Activated CD4-positive, alpha-beta T cell treated with anti-CD3 and anti-CD28 coated beads, Interleukin-2, amount 10 ng/mL, durations not matched to agents 7 days and 5 days (primary cell): ENCODE results near the gene CHRM4. TPM values are rescaled to one million over a fixed set of nuclear protein-coding genes. Genes with fewer than 3 reads are reported as not detected.

Source experiments
- CTCF ChIA-PET: fragments of 350-600 bp; sonication (Branson Sonifier 250); formaldehyde crosslinking; loops from one replicate; lab custom pipeline; 2021; ENCODE audit warnings: antibody characterized with exemption; lab: Charles Lee
- POLR2A ChIA-PET: fragments of 350-600 bp; sonication (Branson Sonifier 250); formaldehyde crosslinking; loops from one replicate; lab custom pipeline; 2021; ENCODE audit warnings: antibody characterized with exemption; lab: Charles Lee
- DNase-seq: peaks from one replicate; pipeline ENCODE4 v3.0.0-alpha.2; 2020
- H3K27ac Mint-ChIP-seq: one replicate; pipeline ENCODE4 v1.8.0; 2021; ENCODE audit warnings: mild to moderate bottlenecking, moderate library complexity, mixed read lengths
- H3K27me3 Mint-ChIP-seq: one replicate; pipeline ENCODE4 v1.8.0; 2021; ENCODE audit warnings: mixed read lengths
- H3K36me3 Mint-ChIP-seq: one replicate; pipeline ENCODE4 v1.8.0; 2021; ENCODE audit warnings: low read depth, mixed read lengths
- H3K4me1 Mint-ChIP-seq: one replicate; pipeline ENCODE4 v1.8.0; 2021; ENCODE audit warnings: mixed read lengths
- H3K4me3 Mint-ChIP-seq: one replicate; pipeline ENCODE4 v1.8.0; 2021; ENCODE audit warnings: mild to moderate bottlenecking, moderate library complexity, mixed read lengths
- H3K9me3 Mint-ChIP-seq: one replicate; pipeline ENCODE4 v1.8.0; 2021; ENCODE audit warnings: mixed read lengths
- total RNA-seq, 2 experiments: library from RNA; stranded (reverse); gene quantifications; one replicate each; pipeline ENCODE4 v1.2.3, GENCODE V29; 2021

CHRM4 gene
- total RNA-seq, 2 experiments from 2014 or later, result 0.12 to 0.31 TPM

DNA sequence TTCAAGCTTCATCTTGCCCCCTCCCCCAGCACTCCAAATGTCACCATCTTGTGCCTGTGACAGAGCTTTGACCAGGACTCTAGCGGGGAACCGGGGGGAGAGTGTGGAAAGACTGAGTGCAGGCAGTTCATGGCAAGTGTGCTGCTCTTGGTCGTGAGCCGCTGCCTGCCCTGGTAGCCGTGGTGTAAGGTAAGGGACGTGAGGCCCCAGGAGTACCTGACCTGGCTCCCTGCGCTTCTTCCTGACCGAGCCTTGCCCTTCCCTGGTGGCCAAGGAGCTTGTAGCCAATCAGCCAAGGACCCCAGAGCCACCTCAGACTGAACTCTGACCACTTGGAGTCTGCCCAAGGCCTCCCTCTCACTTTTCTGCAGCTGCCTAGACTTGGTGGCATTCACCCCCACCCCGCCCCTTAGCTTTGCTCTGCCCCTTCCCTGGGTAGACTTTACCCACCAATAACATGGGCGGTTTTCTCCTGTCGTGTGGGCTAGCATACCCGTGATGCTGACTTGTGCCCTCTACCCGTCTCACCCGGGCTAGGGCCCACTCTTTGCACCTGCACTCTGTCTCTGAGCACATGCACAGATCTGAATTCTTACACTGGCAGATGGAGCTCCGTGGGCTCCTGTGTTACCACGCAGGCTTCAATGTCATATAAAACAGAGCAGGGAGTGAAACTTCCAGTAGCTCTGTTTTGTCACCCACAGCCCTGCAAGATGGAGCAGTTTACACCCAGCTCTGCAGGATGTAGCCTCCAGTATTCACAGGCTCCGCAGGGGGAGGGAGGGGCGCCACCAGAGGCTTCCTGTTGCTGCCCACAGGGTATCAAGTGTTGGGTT, 42.8 kb downstream of the CHRM4 start:
- Mint-ChIP-seq H3K36me3 (peaks cover 45% of the 10 kb centered on the region), H3K27ac (peak overlapping the region; percentile 91), H3K4me1 (peaks cover 80% of the 10 kb centered on the region), H3K27me3 (no peaks in the 10 kb centered on the region), H3K4me3 (peak overlapping the region; percentile 85), H3K9me3 (no peaks in the 10 kb centered on the region)
- CTCF ChIA-PET, result interaction anchor here (0.6 to 16.1 kb wide), 6 partner anchors 8 to 221 kb away, joined by 3 to 280 read pairs (median 6); no protein-coding TSS in a partner anchor
- POLR2A ChIA-PET, result interaction anchor here (0.5 kb wide), 2 partner anchors 17 to 1058 kb away, joined by 3 read pairs; no protein-coding TSS in a partner anchor
- DNase-seq, result peak; percentile 77

DNA sequence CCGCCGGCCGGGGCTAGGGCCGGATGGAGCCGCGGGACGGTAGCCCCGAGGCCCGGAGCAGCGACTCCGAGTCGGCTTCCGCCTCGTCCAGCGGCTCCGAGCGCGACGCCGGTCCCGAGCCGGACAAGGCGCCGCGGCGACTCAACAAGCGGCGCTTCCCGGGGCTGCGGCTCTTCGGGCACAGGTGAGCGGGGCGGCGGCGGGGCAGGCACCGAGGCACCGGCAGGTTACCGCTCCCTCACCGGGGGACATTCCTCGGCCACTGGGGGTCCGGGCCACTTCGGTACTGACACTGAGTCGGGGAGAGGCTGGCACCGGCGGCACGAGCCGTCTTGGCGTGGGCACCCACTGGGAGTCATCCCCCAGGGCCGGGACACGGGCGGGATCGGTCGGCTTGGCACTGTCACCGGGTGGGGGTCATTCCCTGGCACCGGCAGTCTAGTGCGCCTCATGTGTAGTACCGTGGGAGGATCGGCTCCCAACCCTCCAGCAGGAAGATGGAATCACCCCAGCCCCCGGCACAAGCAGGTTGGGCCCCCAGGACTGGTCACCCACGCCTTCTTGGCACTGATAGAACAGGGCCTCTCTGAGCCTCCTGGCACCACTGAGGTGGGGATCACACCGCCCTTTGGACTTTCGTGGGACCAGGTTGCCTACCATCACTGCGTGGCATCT, 43.8 kb downstream of the CHRM4 start:
- Mint-ChIP-seq H3K27ac (peak overlapping the region; percentile 91), H3K4me3 (peak overlapping the region; percentile 85), H3K27me3 (peaks cover 2% of the 10 kb centered on the region), H3K9me3 (no peaks in the 10 kb centered on the region), H3K36me3 (peaks cover 40% of the 10 kb centered on the region), H3K4me1 (peaks cover 78% of the 10 kb centered on the region)
- ChIA-PET POLR2A (no interaction called here), CTCF (interaction anchor here (0.6 to 16.1 kb wide), 19 partner anchors 7 to 205 kb away, joined by 3 to 280 read pairs (median 4); no protein-coding TSS in a partner anchor)
- no peak for DNase-seq

DNA sequence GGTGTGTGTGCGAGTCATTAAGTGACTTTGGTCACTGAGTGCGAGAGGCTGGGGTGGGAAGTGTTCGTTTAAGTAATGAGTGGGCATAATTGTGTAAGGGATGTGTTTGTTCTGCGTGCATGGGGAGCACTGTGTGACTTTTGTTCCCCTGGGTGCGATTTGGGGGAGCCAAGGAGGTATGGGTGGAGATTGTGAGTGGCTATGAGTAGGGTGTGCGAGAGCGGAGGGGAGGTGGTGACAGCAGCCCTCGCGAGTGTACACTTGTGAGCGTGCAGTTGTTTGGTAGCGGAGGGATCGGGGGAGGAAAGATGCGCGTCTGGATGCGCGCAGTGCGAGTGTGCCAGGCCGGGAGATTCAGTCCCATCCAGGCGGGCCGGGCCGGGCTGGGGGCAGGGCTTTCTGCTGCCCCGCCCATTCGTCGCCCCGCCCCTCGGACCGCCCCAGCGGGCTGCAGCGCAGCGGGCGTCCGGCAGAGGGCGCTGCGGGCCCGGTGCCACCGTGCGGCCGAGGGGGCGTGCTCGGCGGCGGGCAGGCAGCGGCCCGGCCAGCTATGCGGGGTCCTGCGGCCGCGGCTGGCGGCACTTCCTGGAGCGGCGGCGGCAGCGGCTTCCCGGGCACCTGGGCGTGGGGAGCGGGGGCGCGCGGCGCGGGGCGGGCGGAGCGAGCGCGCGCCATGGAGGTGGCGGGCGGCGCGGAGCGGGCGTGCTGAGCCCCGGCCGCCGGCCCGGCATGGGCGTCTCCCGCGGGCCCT, 44.5 kb downstream of the CHRM4 start, which contains the start of gene DGKZ:
DGKZ (plus strand) TSS at position 578 of the 751 bp plus-strand sequence. CDS start 197 bp downstream, outside the sequence.
- no peaks in the 10 kb centered on the region for H3K9me3 Mint-ChIP-seq
- DNase-seq, result peak; percentile 84
- H3K36me3 Mint-ChIP-seq, result peaks cover 38% of the 10 kb centered on the region
- ChIA-PET POLR2A (no interaction called here), CTCF (interaction anchor here (0.6 to 16.1 kb wide), 18 partner anchors 8 to 204 kb away, joined by 3 to 280 read pairs (median 4); no protein-coding TSS in a partner anchor)
- peaks cover 80% of the 10 kb centered on the region for H3K4me1 Mint-ChIP-seq
- peaks cover 2% of the 10 kb centered on the region for H3K27me3 Mint-ChIP-seq
- H3K4me3 Mint-ChIP-seq, result peak within 1 kb of the TSS; percentile 85
- H3K27ac Mint-ChIP-seq, result peak within 1 kb of the TSS; percentile 91

DNA sequence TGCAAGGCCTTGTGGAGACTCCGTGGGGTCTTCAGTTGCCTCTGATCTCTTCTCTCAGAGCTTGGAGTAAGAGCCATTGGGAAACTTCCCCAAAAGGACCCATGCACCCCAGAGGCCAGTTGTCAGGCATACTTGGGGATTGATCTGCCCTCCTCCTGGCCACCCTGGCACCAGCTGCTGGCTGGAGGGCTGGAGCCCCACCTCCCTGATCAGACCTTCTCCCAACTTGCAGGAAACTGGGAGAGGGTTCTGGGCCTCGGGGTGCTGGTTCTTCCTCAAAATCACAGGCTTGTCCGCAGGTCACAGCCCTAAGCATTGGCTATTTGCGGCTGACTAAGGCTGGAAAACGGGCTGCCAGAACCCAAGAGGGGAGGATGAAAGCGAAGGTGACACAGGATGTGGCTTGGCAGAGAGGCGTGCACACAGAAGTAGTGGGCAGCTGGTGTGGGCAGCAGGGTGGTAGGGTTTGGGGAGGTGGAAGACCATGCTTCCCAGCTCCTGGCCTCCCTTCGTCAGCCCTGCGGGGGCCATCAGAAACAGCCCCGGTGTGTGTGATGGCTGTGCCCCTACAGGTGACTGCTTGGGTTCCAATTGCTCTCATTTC, 45.6 kb downstream of the CHRM4 start:
- DNase-seq, result peak; percentile 54
- peaks cover 2% of the 10 kb centered on the region for H3K27me3 Mint-ChIP-seq
- no peaks in the 10 kb centered on the region for H3K9me3 Mint-ChIP-seq
- ChIA-PET POLR2A (no interaction called here), CTCF (interaction anchor here (1.0 to 16.1 kb wide), 8 partner anchors 9 to 108 kb away, joined by 3 to 280 read pairs (median 4); no protein-coding TSS in a partner anchor)
- peaks cover 80% of the 10 kb centered on the region for H3K4me1 Mint-ChIP-seq
- H3K27ac Mint-ChIP-seq, result peak overlapping the region; percentile 76
- peak overlapping the region; percentile 75 for H3K4me3 Mint-ChIP-seq
- peaks cover 29% of the 10 kb centered on the region for H3K36me3 Mint-ChIP-seq

DNA sequence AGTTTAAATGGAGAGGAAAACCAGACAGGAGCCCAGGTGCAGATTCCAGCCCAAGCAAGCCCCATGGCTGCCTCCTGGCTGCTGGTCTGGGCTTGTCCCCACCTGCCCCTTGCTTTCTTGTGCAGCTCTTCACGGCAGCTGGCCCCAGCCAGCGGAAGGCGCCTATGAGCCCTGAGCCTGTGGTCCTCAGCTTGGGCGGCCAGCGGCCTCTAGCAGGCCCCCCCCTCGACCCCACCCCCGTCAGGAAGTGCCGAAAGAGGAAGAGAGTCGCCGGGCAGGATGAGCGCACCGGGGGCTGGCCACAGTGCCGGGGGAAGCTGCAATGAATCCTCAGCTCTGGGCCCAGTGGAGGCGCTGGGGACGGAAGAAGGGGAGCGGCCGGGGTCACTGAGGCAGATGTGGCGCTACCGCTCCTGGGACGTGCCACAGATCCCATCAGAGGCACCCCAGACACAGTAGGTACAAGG, 46.4 kb downstream of the CHRM4 start:
- Mint-ChIP-seq H3K27ac (peak overlapping the region; percentile 76), H3K36me3 (peaks cover 23% of the 10 kb centered on the region), H3K4me1 (peaks cover 73% of the 10 kb centered on the region), H3K9me3 (no peaks in the 10 kb centered on the region), H3K4me3 (peak overlapping the region; percentile 75), H3K27me3 (peaks cover 2% of the 10 kb centered on the region)
- DNase-seq, result no peak
- ChIA-PET CTCF (interaction anchor here (1.0 to 16.1 kb wide), 7 partner anchors 10 to 108 kb away, joined by 3 to 280 read pairs (median 4); no protein-coding TSS in a partner anchor), POLR2A (no interaction called here)

DNA sequence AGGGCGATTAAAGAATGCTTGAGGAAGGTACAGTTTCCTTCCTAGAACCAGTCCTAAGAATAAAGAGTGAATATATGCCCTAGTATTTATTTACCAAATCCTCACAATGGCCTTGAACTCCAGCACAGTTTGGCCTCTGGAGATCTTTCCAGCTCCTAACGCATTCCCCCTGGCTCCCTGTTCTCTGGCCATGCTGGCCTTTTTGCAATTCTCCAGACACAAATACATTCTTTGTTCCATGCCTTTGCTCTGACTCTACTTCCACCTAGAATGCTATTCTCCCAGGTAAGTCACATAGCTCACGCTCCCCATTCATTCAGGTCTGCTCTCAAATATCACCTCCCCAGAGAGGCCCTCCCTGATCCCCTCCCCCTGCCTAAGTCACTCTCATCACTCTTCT, 48.1 kb downstream of the CHRM4 start:
- Mint-ChIP-seq H3K27ac (peak overlapping the region; percentile 60), H3K4me3 (no peak overlapping the region), H3K36me3 (peaks cover 7% of the 10 kb centered on the region), H3K9me3 (no peaks in the 10 kb centered on the region), H3K27me3 (peaks cover 2% of the 10 kb centered on the region), H3K4me1 (peaks cover 68% of the 10 kb centered on the region)
- ChIA-PET POLR2A (no interaction called here), CTCF (interaction anchor here (0.6 to 16.1 kb wide), 11 partner anchors 9 to 826 kb away, joined by 3 to 280 read pairs (median 4); no protein-coding TSS in a partner anchor)
- DNase-seq, result no peak

DNA sequence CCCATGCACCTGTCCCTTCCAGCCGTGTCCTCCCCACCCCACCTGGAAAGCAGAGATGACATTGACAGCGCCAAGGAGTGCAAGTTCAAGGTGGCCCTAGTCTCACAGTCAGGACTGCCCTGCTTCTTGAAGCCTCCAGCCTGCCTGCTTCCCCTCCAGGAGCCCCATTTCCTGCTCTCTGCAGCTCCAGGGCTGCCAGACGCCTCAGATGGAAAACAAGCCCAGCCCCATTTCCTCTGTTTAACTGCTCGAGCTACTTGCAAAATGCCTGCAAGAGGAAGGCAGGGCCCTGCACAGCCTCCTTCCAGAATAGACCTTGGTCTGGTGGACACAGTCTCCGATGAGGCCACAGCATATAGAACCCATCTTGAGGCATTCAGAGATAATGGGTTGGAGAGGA, 49.3 kb downstream of the CHRM4 start:
- no peaks in the 10 kb centered on the region for H3K36me3 Mint-ChIP-seq
- ChIA-PET POLR2A (no interaction called here), CTCF (interaction anchor here (0.8 to 3.3 kb wide), 3 partner anchors 9 to 101 kb away, joined by 3 to 21 read pairs (median 5); no protein-coding TSS in a partner anchor)
- peaks cover 78% of the 10 kb centered on the region for H3K4me1 Mint-ChIP-seq
- H3K27me3 Mint-ChIP-seq, result peaks cover 2% of the 10 kb centered on the region
- H3K9me3 Mint-ChIP-seq, result no peaks in the 10 kb centered on the region
- peak overlapping the region; percentile 47 for H3K27ac Mint-ChIP-seq
- no peak overlapping the region for H3K4me3 Mint-ChIP-seq
- DNase-seq, result peak; percentile 52

DNA sequence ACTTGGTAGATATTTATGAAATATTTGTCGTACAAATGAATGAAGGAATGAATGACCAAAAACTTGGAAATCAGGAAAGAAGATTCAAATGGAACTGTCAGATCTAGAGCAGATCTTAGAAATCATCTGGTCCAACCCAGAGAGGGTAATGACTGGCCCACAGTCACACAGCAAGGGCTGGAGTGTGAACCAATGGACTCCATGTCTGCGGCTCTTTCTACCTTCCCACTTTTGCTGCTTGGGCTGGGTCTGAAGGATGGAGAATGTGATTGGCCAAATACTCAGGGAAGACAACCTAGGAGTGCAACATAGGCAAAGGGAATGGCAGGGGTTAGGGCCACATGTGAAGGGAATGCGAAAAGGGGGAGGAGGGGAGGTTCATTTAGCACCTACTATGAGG, 50.1 kb downstream of the CHRM4 start:
- peaks cover 2% of the 10 kb centered on the region for H3K27me3 Mint-ChIP-seq
- peaks cover 78% of the 10 kb centered on the region for H3K4me1 Mint-ChIP-seq
- H3K4me3 Mint-ChIP-seq, result no peak overlapping the region
- POLR2A ChIA-PET, result interaction anchor here (0.6 kb wide), 1 partner anchor 1380 kb away, joined by 5 read pairs; no protein-coding TSS in a partner anchor
- no peaks in the 10 kb centered on the region for H3K36me3 Mint-ChIP-seq
- no peaks in the 10 kb centered on the region for H3K9me3 Mint-ChIP-seq
- H3K27ac Mint-ChIP-seq, result no peak overlapping the region
- CTCF ChIA-PET, result interaction anchor here (1.4 to 4.6 kb wide), 4 partner anchors 7 to 37 kb away, joined by 3 to 29 read pairs (median 13); no protein-coding TSS in a partner anchor
- no peak for DNase-seq

DNA sequence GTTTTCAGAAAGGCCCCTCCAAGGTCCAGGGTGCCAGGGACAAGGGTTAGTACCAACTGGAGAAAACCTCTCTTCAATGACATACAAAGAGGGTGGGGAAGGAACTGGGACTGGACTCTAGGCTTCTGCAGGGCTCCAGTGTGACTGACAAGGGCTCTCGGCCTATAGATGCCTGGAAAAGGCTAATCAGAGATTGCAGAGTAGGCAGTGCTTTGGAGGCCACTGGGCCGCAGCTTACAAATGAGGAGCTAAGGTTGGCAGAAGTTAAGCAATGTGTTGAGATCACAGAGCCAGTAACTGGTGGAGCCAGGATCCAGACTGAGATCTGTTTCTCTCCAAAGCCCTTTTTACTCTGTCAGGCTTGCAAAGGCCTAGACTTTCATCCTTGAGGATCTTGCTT, 51.8 kb downstream of the CHRM4 start:
- Mint-ChIP-seq H3K4me1 (peaks cover 72% of the 10 kb centered on the region), H3K27ac (no peak overlapping the region), H3K4me3 (no peak overlapping the region), H3K36me3 (no peaks in the 10 kb centered on the region), H3K27me3 (peaks cover 2% of the 10 kb centered on the region), H3K9me3 (no peaks in the 10 kb centered on the region)
- ChIA-PET POLR2A (no interaction called here), CTCF (interaction anchor here (0.6 to 4.6 kb wide), 6 partner anchors 9 to 315 kb away, joined by 3 to 29 read pairs (median 4); no protein-coding TSS in a partner anchor)
- no peak for DNase-seq

DNA sequence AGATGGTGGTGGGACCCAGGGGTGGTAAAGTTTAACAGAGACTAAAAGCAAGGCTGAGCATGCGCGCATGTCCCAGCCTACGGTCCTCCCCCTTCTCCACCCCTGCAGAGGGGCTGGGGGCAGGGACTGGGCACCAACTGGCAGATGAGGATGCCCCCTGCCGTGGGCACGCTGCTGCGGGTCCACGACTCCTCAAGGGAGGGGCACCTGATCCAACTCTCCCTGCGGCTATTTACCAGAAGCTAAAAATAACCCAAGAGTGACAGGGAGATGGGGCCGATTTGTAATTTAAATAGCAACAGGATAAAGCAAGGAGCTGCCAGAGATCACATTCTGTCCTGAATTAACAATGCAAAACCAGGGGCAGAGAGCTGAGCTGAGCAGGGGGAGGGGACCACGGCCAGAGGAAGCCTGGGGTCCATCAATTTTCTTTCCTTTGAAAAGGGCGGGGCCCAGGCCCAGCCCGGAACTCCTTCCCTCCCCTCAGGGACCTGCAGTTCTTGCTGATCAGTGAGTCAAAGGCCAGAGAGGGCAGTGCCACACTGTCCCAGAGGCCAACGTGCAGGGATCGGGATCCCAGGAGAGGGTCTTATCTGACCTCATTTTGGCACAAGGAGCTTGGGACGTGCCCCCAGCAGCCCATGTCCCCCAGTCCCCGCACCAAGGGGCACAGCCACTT, 52.4 kb downstream of the CHRM4 start:
- CTCF ChIA-PET, result interaction anchor here (0.6 to 4.6 kb wide), 4 partner anchors 8 to 316 kb away, joined by 3 to 29 read pairs (median 4); partner anchors contain the start of gene DGKZ
- no peaks in the 10 kb centered on the region for H3K36me3 Mint-ChIP-seq
- no peak for DNase-seq
- POLR2A ChIA-PET, result no interaction called here
- H3K4me1 Mint-ChIP-seq, result peaks cover 71% of the 10 kb centered on the region
- H3K27me3 Mint-ChIP-seq, result peaks cover 9% of the 10 kb centered on the region
- no peaks in the 10 kb centered on the region for H3K9me3 Mint-ChIP-seq
- H3K27ac Mint-ChIP-seq, result no peak overlapping the region
- H3K4me3 Mint-ChIP-seq, result no peak overlapping the region

DNA sequence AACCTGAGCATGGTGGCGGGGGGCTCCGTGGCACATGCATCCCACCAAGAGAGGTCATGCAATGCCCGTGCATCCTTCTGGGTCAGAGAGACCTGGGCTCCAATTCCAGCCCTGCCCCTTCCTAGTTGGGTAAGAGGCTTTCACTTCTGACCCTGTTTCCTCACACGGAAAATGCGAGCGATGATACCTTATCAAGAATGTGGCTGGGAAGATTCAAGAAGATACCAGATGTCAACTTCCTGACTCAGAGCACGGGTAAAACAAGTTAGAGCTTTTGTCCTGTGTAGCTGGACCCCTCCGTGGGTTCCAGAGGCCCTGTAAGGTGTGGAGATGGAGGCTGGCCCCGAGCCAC, 53.0 kb downstream of the CHRM4 start:
- peaks cover 70% of the 10 kb centered on the region for H3K4me1 Mint-ChIP-seq
- no peak overlapping the region for H3K4me3 Mint-ChIP-seq
- H3K27me3 Mint-ChIP-seq, result peaks cover 13% of the 10 kb centered on the region
- CTCF ChIA-PET, result interaction anchor here (1.4 to 4.6 kb wide), 2 partner anchors 9 to 14 kb away, joined by 4 to 29 read pairs; partner anchors contain the start of gene DGKZ
- H3K9me3 Mint-ChIP-seq, result no peaks in the 10 kb centered on the region
- no peak for DNase-seq
- POLR2A ChIA-PET, result no interaction called here
- H3K36me3 Mint-ChIP-seq, result no peaks in the 10 kb centered on the region
- no peak overlapping the region for H3K27ac Mint-ChIP-seq
